Measurements from ENCODE around the gene BRPF3. TPM values are rescaled to one million over a fixed set of nuclear protein-coding genes. Genes with fewer than 3 reads are reported as not detected.

BRPF3 gene
- total RNA-seq, 1 donor from 2014 or later: 19.6 TPM

Other genes with a start within 250 kb of the BRPF3 start
- gene SLC26A8, start 172.1 kb upstream of the BRPF3 start, total RNA-seq: 0.13 TPM
- gene MAPK14, start 168.9 kb upstream of the BRPF3 start, total RNA-seq: 25.6 TPM
- 1.6 TPM for gene MAPK13, start 66.2 kb upstream of the BRPF3 start, total RNA-seq
- not detected for gene PNPLA1, start 73.3 kb downstream of the BRPF3 start, total RNA-seq
- gene BNIP5, start 140.1 kb downstream of the BRPF3 start, total RNA-seq: not detected
- 0.13 TPM for gene ETV7, start 190.9 kb downstream of the BRPF3 start, total RNA-seq
- gene PXT1, start 246.1 kb downstream of the BRPF3 start, total RNA-seq: 0.22 TPM
- 29.6 TPM for gene KCTD20, start 246.3 kb downstream of the BRPF3 start, total RNA-seq